HCT116 (cell line): ENCODE data around the gene CCL16. TPM values are rescaled to one million over a fixed set of nuclear protein-coding genes. Genes with fewer than 3 reads are reported as not detected.

ENCODE experiments used
- ATAC-seq: fragments of 200-7000 bp; cut with Tn5 transposase; 2 replicates; pipeline ENCODE4 v1.9.1; 2020; ENCODE audit warnings: mild to moderate bottlenecking, moderate library complexity
- BruUV-seq: library from RNA; stranded (reverse); fragments of 400-500 nt; replicated peaks from 2 replicates; lab custom pipeline; 2021; lab: Mats Ljungman, UMichigan
- CTCF ChIA-PET: fragments of 300-600 bp; sonication (Branson Sonifier 250); formaldehyde crosslinking; loops from one replicate; lab custom pipeline; 2021; ENCODE audit warnings: antibody characterized with exemption; lab: Charles Lee
- POLR2A ChIA-PET: fragments of 300-600, 350-600 bp; sonication (Branson Sonifier 250); formaldehyde crosslinking; loops from one replicate; lab custom pipeline; 2021; ENCODE audit warnings: antibody characterized with exemption; lab: Charles Lee
- RAD21 ChIA-PET, 2 experiments: fragments of 300-600 bp; sonication (Branson Sonifier 250); formaldehyde crosslinking; loops; one replicate each; lab custom pipeline; 2023; ENCODE audit warnings: low total read pairs in 2 of 2; ENCODE audit not compliant: uncharacterized antibody in 2 of 2, unreplicated experiment in 2 of 2, low non-redundant PET in 1 of 2; lab: Charles Lee
- DNase-seq: peaks from one replicate; pipeline ENCODE4 v3.0.0-alpha.2; 2010; ENCODE audit warnings: low read depth, low spot score
- H2AFZ ChIP-seq: fragments of 200-600 bp; shearing (Covaris generic), sonication (generic); 2 replicates; pipeline ENCODE4 v1.6.1; 2017; ENCODE audit warnings: low read depth, mixed run types, mixed read lengths, antibody characterized with exemption, low read length; ENCODE audit not compliant: poor library complexity, severe bottlenecking
- H3K27ac ChIP-seq: 2 replicates; pipeline ENCODE4 v1.5.1; 2012; ENCODE audit warnings: low read depth, low read length
- H3K27me3 ChIP-seq: fragments of 200-600 bp; sonication (generic); 2 replicates; pipeline ENCODE4 v1.6.1; 2016; ENCODE audit warnings: mixed run types, low read length, mixed read lengths; ENCODE audit not compliant: insufficient read depth
- H3K36me3 ChIP-seq, 2 experiments: fragments of 200-500 bp in 1 of 2; fragments of 200-600 bp in 1 of 2; sonication (Bioruptor generic) in 1 of 2; sonication (generic) in 1 of 2; 2 replicates each; pipeline versions ENCODE4 v1.5.1 to v1.6.1; 2014 to 2016; ENCODE audit warnings: low read length in 2 of 2, inconsistent platforms in 1 of 2, mixed read lengths in 1 of 2, mixed run types in 1 of 2; ENCODE audit not compliant: insufficient read depth in 2 of 2, control insufficient read depth in 1 of 2
- H3K4me1 ChIP-seq, 2 experiments: fragments of 200-600 bp in 1 of 2; sonication (generic) in 1 of 2; 2 replicates each; pipeline versions ENCODE4 v1.5.1 to v1.6.1; 2012 to 2017; ENCODE audit warnings: low read length in 2 of 2, inconsistent platforms in 1 of 2, mild to moderate bottlenecking in 1 of 2, mixed read lengths in 1 of 2, mixed run types in 1 of 2, moderate library complexity in 1 of 2; ENCODE audit not compliant: insufficient read depth in 2 of 2, control insufficient read depth in 1 of 2
- H3K4me2 ChIP-seq: fragments of 200-600 bp; sonication (generic); 2 replicates; pipeline ENCODE4 v1.6.1; 2017; ENCODE audit warnings: mixed run types, low read length, mixed read lengths
- H3K4me3 ChIP-seq, 2 experiments: fragments of 200-600 bp in 1 of 2; sonication (generic) in 1 of 2; replicated peaks in 1 of 2; 2 replicates each; pipeline ENCODE4 v1.5.1; 2011 to 2016; ENCODE audit warnings: low read length in 2 of 2, control low read depth in 1 of 2, low read depth in 1 of 2, mild to moderate bottlenecking in 1 of 2, mixed read lengths in 1 of 2, mixed run types in 1 of 2
- H3K79me2 ChIP-seq: fragments of 200-600 bp; sonication (generic); 2 replicates; pipeline ENCODE4 v1.6.1; 2017; ENCODE audit warnings: mild to moderate bottlenecking, mixed run types, low read length, moderate library complexity, mixed read lengths; ENCODE audit not compliant: insufficient read depth
- H3K9ac ChIP-seq: fragments of 200-600 bp; sonication (generic); 2 replicates; pipeline ENCODE4 v1.6.1; 2016; ENCODE audit warnings: low read length, mixed read lengths
- H3K9me2 ChIP-seq: fragments of 200-600 bp; sonication (generic), shearing (Covaris generic); 2 replicates; pipeline ENCODE4 v1.6.1; 2017; ENCODE audit warnings: mixed run types, mild to moderate bottlenecking, moderate library complexity; ENCODE audit not compliant: insufficient read depth
- H3K9me3 ChIP-seq, 2 experiments: fragments of 200-500 bp in 1 of 2; fragments of 200-600 bp in 1 of 2; sonication (Bioruptor generic) in 1 of 2; sonication (generic) in 1 of 2; 2 replicates each; pipeline ENCODE4 v1.6.1; 2014 to 2017; ENCODE audit warnings: low read length in 2 of 2, mixed read lengths in 2 of 2, inconsistent platforms in 1 of 2, low read depth in 1 of 2, mild to moderate bottlenecking in 1 of 2, mixed run types in 1 of 2, moderate library complexity in 1 of 2; ENCODE audit not compliant: control insufficient read depth in 1 of 2, insufficient read depth in 1 of 2
- H4K20me1 ChIP-seq: fragments of 200-600 bp; sonication (generic), shearing (Covaris generic); 2 replicates; pipeline ENCODE4 v1.6.1; 2017; ENCODE audit warnings: mixed run types, mild to moderate bottlenecking, moderate library complexity; ENCODE audit not compliant: insufficient read depth
- ATF3 ChIP-seq: IDR thresholded peaks from 2 replicates; pipeline ENCODE4 v1.6.1; 2012
- CBX3 ChIP-seq: IDR thresholded peaks from 2 replicates; pipeline ENCODE4 v1.6.1; 2012; ENCODE audit warnings: low read depth
- CEBPB ChIP-seq: IDR thresholded peaks from 2 replicates; pipeline ENCODE4 v1.6.1; 2012; ENCODE audit warnings: low read depth
- CTCF ChIP-seq, 3 experiments: fragments of 200-600 bp in 1 of 3; sonication (generic) in 1 of 3; IDR thresholded peaks in 2 of 3; conservative IDR thresholded peaks in 1 of 3; 2 replicates each; pipeline ENCODE4 v1.5.1; 2012 to 2017; ENCODE audit warnings: low read depth in 2 of 3, low read length in 2 of 3, antibody characterized with exemption in 1 of 3, borderline replicate concordance in 1 of 3, control low read depth in 1 of 3, mild to moderate bottlenecking in 1 of 3, mixed read lengths in 1 of 3, mixed run types in 1 of 3, moderate library complexity in 1 of 3; ENCODE audit not compliant: insufficient read depth in 1 of 3
- EGR1 ChIP-seq: IDR thresholded peaks from 2 replicates; pipeline ENCODE4 v1.6.1; 2012; ENCODE audit warnings: low read depth
- ELF1 ChIP-seq: IDR thresholded peaks from 2 replicates; pipeline ENCODE4 v1.6.1; 2012; ENCODE audit warnings: low read depth, borderline replicate concordance
- EZH2 ChIP-seq: fragments of 200-600 bp; sonication (generic); IDR thresholded peaks from 2 replicates; pipeline ENCODE4 v1.6.1; 2017; ENCODE audit warnings: antibody characterized with exemption, mixed run types
- EZH2phosphoT487 ChIP-seq: fragments of 200-600 bp; IDR thresholded peaks from 2 replicates; pipeline ENCODE4 v1.6.1; 2018; ENCODE audit warnings: antibody characterized with exemption, borderline replicate concordance
- JUND ChIP-seq: IDR thresholded peaks from 2 replicates; pipeline ENCODE4 v1.6.1; 2012
- MAX ChIP-seq: IDR thresholded peaks from 2 replicates; pipeline ENCODE4 v1.6.1; 2012
- POLR2A ChIP-seq: IDR thresholded peaks from 2 replicates; pipeline ENCODE4 v1.7.0; 2011; ENCODE audit warnings: borderline replicate concordance; ENCODE audit not compliant: insufficient read depth, insufficient read length; ENCODE audit errors: extremely low read depth
- POLR2AphosphoS5 ChIP-seq: IDR thresholded peaks from 2 replicates; pipeline ENCODE4 v1.6.1; 2011; ENCODE audit warnings: mild to moderate bottlenecking, low read depth, low read length, moderate library complexity
- RAD21 ChIP-seq: IDR thresholded peaks from 2 replicates; pipeline ENCODE4 v1.6.1; 2012; ENCODE audit warnings: low read depth, mild to moderate bottlenecking
- SP1 ChIP-seq: IDR thresholded peaks from 2 replicates; pipeline ENCODE4 v1.6.1; 2012; ENCODE audit warnings: low read depth
- SRF ChIP-seq: IDR thresholded peaks from 2 replicates; pipeline ENCODE4 v1.6.1; 2012; ENCODE audit warnings: low read depth
- TCF7L2 ChIP-seq: IDR thresholded peaks from 2 replicates; pipeline ENCODE4 v1.7.0; 2011; ENCODE audit warnings: borderline replicate concordance, inconsistent platforms; ENCODE audit not compliant: insufficient read depth, insufficient read length; ENCODE audit errors: extremely low read depth
- YY1 ChIP-seq: IDR thresholded peaks from 2 replicates; pipeline ENCODE4 v1.6.1; 2011; ENCODE audit warnings: low read length, low read depth, moderate library complexity, mild to moderate bottlenecking; ENCODE audit not compliant: insufficient replicate concordance; ENCODE audit errors: extremely low read depth
- ZBTB33 ChIP-seq: IDR thresholded peaks from 2 replicates; pipeline ENCODE4 v1.6.1; 2011; ENCODE audit warnings: mild to moderate bottlenecking, low read length, moderate library complexity; ENCODE audit not compliant: insufficient replicate concordance; ENCODE audit errors: extremely low read depth
- ZFX ChIP-seq: fragments of 450-650 bp; IDR thresholded peaks from 2 replicates; pipeline ENCODE4 v1.6.1; 2017
- intact Hi-C: fragments of 100-400 bp; cut with micrococcal nuclease; formaldehyde crosslinking; loops from 2 replicates; pipeline ENCODE4 v1.10.0; 2022
- total RNA-seq: library from RNA; stranded (reverse); gene quantifications from one replicate; pipeline ENCODE4 v1.2.1, GENCODE V29; 2021; ENCODE audit not compliant: unreplicated experiment
- TF ChIP-seq, protein P1 (sequence below): IDR thresholded peaks from 2 replicates; pipeline ENCODE4 v1.6.1; 2012; ENCODE audit warnings: low read depth

CCL16 gene
- total RNA-seq, 1 experiment from 2014 or later, result not detected

DNA sequence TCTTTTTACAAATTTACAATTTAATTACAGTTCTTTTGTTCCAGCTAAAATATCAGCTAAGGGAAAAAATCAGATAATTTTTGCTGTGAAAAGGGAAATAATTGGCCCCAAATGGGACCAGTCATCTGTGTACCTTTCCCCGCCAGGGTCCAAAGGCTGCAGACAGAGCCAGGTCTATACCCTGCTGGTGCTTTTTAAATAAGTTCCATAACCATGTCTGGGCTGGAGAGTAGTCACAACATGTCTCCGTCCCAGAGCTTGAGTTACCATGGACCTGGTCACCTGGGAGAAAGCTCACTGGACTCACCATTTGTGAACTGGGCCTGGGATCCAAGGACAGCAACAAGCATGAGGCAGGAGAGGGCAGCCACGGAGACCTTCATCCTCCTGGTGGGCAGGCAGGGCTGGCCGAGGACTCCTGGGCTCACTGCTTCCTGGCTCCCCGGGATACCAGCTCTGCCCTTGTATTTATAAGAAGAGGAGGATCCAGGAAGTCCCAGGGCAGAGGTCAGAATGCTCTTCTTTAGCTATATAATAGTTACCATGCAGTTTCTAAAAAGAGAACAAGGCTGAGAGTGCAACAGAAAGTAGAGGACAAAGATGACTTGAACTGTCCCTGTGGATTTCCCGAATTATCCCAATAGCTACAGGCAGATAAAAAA, 19.9 kb upstream of the CCL16 start, which contains the start of gene CCL15:
Gene CCL15, minus strand, starts transcription at position 444 of the 662 bp plus-strand sequence. Its CDS starts 61 bp downstream, at position 383.
- H4K20me1 ChIP-seq, result no peaks in the 10 kb centered on the region
- RAD21 ChIA-PET, result no interaction called here
- H3K36me3 ChIP-seq, result no peaks in the 10 kb centered on the region
- intact Hi-C loops, result no loop called here
- 0 out of 2 replicates have a peak, but pooled peaks cover 3% of the 10 kb centered on the region for H3K27me3 ChIP-seq
- POLR2A ChIA-PET, result no interaction called here
- no peak within 1 kb of the TSS for H3K4me2 ChIP-seq
- DNase-seq (no peak), ATAC-seq (no peak)
- no peaks in the 10 kb centered on the region for H3K79me2 ChIP-seq
- H3K4me3 ChIP-seq, result no peak within 1 kb of the TSS
- no peaks in the 10 kb centered on the region for H3K4me1 ChIP-seq
- H3K9me2 ChIP-seq, result no peaks in the 10 kb centered on the region
- no TSS peak for BruUV-seq
- no peaks in the 10 kb centered on the region for H3K9me3 ChIP-seq
- H2AFZ ChIP-seq, result no peak within 1 kb of the TSS
- CTCF ChIA-PET, result no interaction called here
- H3K27ac ChIP-seq, result no peak within 1 kb of the TSS
- TF ChIP-seq SRF (no peak), POLR2A (no peak), ZFX (no peak), YY1 (no peak), ELF1 (no peak), TCF7L2 (no peak), CEBPB (no peak), EGR1 (no peak), CTCF (IDR thresholded peaks at IDR 0.05 in 2 of 3, conservative IDR thresholded peaks at IDR 0.05 in 1 of 3; ENCODE audit: borderline replicate concordance in 1 of 3, insufficient read depth in 1 of 3, low read depth in 2 of 3, low read length in 2 of 3) (no peak), ZBTB33 (no peak), EZH2 (no peak), RAD21 (no peak), EZH2phosphoT487 (no peak), ATF3 (no peak), MAX (no peak), CBX3 (no peak), JUND (no peak), SP1 (no peak), POLR2AphosphoS5 (no peak)
- TF ChIP-seq, protein P1, sequence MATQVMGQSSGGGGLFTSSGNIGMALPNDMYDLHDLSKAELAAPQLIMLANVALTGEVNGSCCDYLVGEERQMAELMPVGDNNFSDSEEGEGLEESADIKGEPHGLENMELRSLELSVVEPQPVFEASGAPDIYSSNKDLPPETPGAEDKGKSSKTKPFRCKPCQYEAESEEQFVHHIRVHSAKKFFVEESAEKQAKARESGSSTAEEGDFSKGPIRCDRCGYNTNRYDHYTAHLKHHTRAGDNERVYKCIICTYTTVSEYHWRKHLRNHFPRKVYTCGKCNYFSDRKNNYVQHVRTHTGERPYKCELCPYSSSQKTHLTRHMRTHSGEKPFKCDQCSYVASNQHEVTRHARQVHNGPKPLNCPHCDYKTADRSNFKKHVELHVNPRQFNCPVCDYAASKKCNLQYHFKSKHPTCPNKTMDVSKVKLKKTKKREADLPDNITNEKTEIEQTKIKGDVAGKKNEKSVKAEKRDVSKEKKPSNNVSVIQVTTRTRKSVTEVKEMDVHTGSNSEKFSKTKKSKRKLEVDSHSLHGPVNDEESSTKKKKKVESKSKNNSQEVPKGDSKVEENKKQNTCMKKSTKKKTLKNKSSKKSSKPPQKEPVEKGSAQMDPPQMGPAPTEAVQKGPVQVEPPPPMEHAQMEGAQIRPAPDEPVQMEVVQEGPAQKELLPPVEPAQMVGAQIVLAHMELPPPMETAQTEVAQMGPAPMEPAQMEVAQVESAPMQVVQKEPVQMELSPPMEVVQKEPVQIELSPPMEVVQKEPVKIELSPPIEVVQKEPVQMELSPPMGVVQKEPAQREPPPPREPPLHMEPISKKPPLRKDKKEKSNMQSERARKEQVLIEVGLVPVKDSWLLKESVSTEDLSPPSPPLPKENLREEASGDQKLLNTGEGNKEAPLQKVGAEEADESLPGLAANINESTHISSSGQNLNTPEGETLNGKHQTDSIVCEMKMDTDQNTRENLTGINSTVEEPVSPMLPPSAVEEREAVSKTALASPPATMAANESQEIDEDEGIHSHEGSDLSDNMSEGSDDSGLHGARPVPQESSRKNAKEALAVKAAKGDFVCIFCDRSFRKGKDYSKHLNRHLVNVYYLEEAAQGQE, result no peak
- TF ChIP-seq, all 23 proteins: peak for 0
- no peak within 1 kb of the TSS for H3K9ac ChIP-seq
